ENCODE results near the gene IDH2.
"Not testable (repeated sequence)": the region's sequence is repeated elsewhere in the genome, so short reads cannot be mapped to it uniquely, and the experiment has no call there.

Gene IDH2

DNA sequence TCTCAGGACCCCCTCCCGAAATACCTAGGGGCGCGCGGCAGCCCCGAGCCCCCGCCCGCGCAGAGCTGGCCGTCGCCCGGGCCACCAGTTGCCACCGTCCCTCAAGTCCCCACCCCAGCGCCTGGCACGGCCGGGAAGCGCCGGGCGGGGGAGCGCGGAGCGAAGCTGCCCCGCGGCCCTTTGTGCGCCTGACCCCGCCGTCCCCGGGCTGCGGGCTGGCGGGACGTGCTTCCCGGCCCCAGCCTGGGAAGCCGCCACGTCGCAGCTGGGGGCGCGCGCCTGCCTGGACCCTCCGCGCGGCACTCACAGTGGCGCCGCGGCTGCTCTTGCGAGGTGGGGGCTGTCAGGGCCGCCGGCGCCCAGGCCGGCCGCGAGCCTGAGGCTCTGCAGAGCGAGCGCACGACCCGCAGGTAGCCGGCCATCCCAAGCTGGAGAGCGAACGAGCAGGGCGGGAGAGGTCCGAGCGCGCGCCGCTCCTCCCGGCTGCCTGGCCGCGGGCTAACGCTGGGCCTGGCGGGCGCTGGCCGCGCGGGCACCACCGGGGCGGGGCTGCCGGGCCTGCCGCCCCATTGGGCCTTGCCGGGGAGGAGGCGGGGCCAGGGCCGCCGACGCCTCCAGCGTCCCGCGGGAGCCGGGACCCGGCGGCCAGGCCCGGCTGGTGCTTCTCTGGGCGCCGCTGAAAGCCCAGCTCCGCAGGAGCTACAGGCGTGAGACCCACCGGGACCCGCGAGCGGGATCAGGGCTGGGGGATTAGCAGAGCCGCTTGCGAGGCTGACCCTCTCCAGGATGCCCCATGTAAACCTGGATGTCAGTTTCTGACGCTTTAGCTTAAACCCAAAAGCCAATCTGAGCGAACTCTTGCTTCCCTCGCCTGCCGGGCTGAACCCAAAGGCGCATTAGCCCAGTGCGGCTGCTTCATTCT, at the start of gene IDH2:
TSS of gene IDH2 (minus strand) at position 500 of the 922 bp plus-strand sequence. CDS start at position 422, 78 bp downstream.
- DNase-seq (ENCODE audit: extremely low read depth in 1 of 2, low read depth in 1 of 2): peak; percentile 44 to 55

DNA sequence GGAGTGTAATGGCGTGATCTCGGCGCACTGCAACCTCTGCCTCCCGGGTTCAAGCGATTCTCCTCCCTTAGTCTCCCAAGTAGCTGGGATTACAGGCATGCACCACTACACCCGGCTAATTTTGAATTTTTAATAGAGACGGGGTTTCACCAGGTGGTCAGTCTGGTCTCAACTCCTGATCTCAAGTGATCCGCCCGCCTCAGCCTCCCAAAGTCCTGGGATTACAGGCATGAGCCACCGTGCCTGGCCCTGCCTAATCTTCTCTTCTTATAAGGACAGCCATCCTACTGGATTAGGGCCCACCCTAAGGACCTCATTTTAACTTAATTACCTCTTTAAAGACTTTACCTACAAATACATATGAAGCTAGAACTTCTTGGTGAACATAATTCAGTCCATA, 48.3 kb upstream of the IDH2 start:
- not testable (repeated sequence) for DNase-seq (ENCODE audit: extremely low read depth in 1 of 2, low read depth in 1 of 2)

DNA sequence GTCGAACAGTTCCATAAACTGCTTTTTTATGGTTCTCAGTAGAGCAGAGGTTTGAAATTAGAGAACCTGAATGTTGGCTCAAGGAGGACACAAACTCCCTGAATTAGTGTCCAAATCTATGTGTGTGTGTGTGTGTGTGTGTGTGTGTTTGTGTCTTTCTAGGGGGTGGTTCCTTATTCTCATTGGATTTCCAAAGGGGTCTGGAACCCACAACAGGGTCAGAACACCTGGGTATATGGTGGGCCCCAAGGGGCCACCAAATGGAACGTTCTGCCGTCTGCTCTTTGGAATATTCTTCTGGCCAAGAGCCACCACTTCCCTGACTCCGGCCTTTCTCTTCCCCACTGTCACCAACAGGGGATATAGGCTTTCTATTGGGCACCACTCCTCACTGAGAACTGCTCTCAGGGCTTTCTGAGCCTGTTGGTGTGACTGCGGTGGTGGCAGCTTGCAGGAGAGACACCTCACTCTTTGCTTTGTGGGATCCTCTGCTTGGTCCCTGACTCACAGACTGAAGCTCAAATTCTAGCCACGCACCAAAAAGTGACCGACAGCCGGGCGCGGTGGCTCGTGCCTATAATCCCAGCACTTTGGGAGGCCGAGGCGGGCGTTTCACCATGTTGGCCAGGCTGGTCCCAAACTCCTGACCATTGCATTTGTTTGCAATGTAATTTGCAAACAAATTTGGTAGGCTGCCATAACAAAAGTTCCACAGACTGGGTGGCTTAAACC, 47.5 kb upstream of the IDH2 start:
- DNase-seq (ENCODE audit: extremely low read depth in 1 of 2, low read depth in 1 of 2): no peak

DNA sequence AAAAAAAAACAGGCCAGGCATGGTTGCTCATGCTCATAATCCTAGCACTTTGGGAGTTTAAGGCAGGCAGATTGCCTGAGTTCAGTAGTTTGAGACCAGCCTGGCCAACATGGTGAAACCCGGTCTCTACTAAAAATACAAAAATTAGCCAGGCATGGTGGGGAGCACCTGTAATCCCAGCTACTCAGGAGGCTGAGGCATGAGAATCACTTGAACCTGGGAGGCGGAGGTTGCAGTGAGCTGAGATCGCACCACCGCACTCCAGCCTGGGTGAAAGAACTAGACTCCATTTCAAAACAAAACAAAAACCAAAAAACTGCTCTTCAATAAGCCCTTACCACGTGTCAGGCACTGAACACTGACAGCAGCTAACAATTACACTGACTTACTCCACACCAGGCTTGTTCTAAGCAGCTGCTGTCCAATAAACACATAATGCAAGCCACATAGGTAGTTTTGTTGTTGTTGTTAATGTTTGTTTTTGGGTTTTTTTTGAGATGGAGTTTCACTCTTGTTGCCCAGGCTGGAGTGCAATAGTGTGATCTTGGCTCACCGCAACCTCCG, 44.0 kb upstream of the IDH2 start:
- not testable (repeated sequence) for DNase-seq (ENCODE audit: extremely low read depth in 1 of 2, low read depth in 1 of 2)

DNA sequence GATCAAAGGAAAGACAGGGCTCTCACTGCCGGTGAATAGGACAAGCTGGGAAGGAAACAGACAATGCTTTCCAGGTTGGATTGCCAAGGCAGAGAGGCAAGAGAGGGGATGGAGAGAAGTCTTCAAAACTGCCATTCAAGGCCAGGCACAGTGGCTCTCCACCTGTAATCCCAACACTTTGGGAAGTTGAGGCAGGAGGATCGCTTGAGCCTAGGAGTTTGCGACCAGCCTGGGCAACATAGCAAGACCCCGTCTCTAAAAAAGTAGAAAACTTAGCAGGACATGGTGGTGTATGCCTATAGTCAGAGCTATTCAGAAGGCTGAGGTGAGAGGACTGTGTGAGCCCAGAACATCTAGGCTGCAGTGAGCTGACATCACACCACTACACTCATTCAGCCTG, 43.5 kb upstream of the IDH2 start:
- DNase-seq (ENCODE audit: extremely low read depth in 1 of 2, low read depth in 1 of 2): no peak

DNA sequence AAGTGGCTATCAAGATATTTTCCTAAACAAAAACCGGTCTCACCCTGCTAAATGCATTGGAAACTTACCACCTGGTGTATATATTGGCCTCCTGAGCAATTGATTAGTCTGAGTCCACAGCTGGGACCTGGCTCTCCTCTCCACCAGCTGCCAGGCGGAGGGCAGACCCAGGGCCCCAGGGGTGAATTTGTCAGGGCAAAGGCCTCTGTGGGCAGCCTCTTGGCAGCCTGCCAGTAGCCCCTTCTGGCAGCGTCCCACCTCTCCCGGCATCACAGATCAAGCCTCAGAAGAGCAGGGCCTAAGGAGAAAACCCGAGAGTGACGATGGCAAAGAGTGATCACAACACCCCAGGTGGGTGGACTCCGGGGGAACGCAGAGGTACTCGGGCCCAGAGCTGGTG, 43.0 kb upstream of the IDH2 start:
- DNase-seq (ENCODE audit: extremely low read depth in 1 of 2, low read depth in 1 of 2): no peak

DNA sequence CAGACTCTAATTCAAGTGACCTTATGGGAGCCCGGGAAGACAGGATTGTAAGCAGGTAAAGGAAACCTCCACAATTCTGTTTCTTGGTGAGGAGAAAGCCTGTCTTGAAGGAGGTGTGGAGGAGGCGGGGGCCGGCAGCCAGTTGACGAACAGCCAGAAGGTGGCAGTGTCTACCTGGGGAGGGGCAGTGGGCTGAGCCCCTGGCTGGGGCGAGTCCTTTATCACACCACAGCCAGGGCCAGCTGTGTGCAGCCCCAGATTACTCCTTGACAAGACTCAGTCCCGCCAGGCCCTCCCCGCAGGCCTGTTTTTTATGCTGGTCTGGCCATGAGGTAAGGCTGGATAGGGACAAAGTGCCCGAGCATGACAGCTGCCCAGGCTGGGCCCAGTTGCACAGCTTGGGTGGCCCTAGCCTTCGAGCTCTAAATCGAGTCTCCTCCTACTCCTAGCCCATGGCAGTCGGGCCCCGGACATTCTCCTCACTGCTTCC, 40.9 kb upstream of the IDH2 start:
- DNase-seq (ENCODE audit: extremely low read depth in 1 of 2, low read depth in 1 of 2): peak in 1 of 2 donors; percentile 50

DNA sequence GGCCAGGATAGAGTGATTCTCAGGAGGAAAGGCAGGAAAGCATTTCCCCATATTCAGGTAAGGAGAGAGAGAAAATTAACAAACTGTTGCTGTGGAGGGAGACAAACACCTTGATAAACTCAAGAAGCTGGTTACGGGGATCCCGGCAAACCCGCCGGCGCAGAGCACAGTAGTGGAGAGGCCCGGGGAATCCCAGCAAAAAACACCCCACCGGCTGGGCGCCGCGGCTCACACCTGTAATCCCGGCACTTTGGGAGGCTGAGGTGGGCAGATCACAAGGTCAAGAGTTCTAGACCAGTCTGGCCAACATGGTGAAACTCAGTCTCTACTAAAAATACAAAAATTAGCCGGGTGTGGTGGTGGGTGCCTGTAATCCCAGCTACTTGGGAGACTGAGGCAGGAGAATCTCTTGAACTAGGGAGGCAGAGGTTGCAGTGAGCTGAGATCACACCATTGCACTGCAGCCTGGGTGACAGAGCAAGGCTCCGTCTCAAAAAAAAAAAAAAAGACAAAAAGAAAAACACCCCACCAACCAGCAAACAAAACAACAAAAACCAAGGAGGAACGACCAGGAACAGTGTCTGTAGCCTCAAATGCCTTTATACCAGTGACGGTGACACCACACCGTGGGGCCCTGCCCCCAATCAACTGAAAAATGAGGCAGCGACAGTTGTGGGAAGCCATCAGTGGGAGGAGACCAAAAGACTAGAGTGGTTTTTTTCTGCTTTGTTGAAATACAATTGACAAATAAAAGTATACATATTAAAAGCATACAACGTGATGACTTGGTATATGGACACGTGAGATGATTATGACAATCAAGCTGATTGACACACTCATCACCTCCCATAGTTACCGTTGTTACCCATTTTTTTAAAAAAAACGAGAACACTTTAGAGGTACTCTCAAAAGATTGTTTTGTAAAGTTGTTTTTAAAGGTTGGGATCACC, 40.2 kb upstream of the IDH2 start:
- peak in 1 of 2 donors; percentile 29 for DNase-seq (ENCODE audit: extremely low read depth in 1 of 2, low read depth in 1 of 2)

DNA sequence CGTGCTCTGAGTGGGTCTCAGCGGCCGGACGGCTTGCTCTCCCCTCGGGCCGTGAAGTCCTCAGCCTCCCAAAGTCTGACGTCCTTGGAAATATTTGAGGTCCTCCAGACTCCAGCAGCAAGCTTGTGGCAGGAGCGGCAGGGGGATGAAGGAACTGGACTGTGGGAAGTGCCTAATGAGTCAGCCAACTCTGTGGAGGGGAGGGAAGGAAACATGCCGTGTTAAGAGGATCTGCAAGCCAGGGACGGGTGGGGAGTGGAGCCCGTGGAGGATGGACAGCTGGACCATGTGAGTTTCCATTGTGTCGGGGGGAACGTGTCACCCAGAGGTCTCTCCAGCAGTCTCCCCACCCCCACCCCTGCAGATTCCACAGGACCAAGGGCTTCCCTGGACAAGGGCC, 39.4 kb upstream of the IDH2 start:
- no peak for DNase-seq (ENCODE audit: extremely low read depth in 1 of 2, low read depth in 1 of 2)

DNA sequence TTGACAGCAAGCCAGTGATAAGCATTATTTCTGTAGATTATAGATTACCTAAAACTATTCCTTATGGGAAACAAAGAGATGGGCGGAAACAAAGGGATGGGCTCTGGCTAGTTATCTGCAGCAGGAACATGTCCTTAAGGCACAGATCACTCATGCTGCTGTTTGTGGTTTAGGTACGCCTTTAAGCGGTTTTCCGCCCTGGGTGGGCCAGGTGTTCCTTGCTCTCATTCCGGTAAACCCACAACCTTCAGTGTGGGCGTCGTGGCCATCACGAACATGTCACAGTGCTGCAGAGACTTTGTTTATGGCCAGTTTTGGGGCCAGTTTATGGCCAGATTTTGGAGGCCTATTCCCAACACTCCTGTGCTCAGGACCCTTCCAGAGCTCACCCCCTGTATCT, 37.3 kb upstream of the IDH2 start:
- peak; percentile 19 to 47 for DNase-seq (ENCODE audit: extremely low read depth in 1 of 2, low read depth in 1 of 2)

DNA sequence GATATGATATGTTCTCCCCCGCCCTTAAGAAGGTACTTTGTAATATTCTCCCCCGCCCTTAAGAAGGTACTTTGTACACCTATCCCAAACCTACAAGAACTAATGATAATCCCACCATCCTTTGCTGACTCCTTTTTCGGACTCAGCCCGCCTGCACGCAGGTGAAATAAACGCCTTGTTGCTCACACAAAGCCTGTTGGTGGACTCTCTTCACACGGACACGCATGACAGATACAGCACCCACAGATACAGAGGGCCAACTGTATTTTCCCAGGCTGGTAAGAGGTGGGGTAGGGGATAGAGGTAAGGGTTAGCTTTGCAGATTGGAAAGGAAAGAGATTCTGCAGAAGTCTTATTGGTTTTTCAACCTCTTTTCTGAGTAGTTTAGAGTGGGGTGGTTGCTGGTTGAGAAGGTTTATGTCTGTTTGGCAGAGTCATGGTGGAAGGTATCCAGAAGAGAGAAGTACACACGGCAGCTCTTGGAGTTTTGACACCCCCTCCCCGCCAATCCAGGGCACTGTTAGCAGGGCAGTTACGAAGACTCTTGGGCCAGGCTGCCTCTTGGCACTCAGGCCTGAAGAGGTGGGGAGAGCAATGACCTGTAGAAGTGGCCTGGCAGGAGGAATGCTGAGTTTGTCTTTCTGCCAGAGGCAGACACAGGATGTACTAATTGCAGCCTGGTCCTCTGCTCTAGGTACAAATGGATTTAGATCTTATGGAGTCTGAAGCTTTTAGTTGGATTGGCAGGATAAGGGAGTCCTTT, 36.0 kb upstream of the IDH2 start:
- DNase-seq (ENCODE audit: extremely low read depth in 1 of 2, low read depth in 1 of 2): no peak

DNA sequence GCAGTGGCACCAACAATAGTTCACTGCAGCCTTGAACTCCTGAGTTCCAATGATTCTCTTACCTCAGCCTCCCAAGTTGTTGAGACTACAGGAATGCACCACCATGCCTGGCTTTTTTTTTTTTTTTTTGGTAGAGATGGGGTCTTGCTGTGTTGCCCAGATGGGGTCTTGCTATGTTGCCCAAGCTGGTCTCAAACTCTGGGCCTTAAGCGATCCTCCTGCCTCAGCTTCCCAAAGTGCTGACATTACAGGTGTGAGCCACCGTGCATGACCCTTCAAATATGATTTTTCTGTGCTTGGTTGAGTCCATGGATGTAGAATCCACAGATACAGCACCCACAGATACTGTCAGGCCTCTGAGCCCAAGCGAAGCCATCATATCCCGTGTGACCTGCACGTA, 30.2 kb upstream of the IDH2 start:
- DNase-seq (ENCODE audit: extremely low read depth in 1 of 2, low read depth in 1 of 2): no peak

DNA sequence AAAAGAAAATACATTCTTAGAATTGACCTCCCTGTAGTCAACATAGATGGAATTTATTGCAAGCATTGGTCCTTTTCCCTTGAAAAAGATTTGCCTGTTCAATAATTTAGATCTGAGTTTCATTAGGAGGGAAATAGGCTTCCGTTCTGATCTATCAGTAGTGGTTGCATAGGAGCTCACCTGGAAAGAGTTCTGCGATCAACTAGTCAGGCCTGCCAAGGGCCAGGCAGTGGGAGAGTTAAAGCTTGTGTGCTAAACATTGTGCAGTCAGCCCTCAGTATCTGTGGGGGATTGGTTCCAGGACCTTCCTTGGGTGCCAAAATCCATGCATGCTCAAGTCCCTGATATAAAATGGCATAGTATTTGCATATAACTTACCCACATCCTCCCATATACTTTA, 29.6 kb upstream of the IDH2 start:
- no peak for DNase-seq (ENCODE audit: extremely low read depth in 1 of 2, low read depth in 1 of 2)

DNA sequence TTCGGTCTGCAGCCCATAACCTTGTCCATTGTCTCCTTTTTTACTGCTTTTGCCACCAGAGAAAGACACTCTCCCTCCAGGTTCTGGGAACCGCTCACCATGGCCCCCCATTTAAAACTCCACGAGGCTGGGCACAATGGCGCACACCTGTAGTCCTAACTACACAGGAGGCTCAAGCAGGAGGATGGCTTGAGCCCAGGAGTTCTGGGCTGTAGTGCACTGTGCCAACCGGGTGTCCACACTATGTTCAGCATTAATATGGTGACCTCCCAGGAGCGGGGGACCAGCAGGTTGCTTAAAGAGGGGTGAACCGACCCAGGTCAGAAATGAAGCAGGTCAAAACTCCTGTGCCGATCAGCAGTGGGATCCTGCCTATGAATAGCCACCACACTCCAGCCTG, 28.0 kb upstream of the IDH2 start:
- no peak for DNase-seq (ENCODE audit: extremely low read depth in 1 of 2, low read depth in 1 of 2)

DNA sequence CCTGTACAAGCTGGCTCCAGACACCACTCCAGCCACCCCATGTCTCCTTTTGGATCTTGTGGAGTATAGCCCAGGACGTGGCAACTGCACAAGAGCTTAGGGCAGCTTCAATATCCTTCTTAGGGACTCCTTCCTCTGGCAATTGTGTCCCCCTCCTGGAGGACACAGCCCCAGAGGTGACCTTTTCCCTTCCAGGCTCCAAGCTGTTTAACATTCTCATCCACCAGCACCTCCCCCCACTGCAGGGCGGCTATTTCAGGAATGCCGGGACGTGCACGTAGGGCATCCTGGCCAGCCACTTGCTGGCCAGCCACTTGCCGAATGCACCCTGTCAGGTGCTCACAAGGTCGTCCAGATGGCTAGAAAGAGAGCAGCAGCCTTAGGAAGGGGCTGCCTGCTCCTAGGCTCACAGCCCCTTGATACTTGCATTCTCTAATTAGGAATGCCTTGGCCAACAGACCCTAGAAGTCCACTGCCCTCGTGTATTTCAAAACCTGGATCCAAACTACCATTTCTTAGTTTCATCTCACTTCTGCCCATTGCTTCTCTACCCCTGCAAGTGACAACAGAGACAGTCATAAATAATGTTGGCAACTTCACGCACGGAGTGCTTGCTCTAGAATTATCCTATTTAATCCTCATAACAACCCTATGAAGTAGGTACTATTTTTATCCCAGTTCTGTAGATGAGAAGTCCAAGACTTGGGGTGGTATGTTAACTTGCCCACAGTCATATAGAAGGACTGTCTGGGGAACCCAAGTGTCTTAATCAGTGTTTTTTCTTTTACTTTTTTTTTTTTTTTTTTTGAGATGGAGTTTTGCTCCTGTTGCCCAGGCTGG, 24.5 kb upstream of the IDH2 start:
- DNase-seq (ENCODE audit: extremely low read depth in 1 of 2, low read depth in 1 of 2): no peak

DNA sequence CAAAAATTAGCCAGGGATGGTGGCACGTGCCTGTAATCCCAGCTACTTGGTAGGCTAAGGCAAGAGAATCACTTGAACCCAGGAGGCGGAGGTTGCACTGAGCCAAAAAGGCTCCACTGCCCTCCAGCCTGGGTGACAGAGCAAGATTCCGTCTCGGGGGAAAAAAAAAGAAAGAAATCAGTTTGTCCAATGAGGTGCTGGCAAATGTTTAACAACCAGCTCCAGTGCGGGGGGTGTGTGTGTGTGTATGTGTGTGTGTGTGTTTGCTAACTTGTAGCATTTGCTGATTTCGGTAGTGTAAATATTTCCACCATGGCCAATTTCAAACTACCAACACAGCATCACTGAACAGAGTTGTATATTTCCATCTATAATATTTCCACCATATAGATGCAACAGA, 23.8 kb upstream of the IDH2 start:
- DNase-seq (ENCODE audit: extremely low read depth in 1 of 2, low read depth in 1 of 2): no peak

DNA sequence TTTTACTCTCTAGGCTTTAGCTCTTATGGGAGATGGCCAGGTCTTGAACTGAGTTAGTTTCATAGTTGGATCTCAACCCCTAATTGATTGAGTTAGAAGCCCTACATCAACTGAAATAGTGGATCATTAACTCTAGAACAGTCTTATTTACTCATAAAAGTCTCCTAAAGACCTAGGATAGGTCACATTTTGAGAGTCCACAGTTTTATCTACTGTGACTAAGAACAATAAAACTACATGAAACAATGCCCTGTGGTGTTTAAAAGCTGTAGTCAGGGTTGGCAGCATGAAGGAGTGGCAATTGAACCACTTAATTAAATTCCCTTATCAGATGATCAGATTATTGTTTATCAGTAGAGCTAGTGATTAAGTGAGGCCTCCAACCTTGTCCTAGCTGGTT, 22.2 kb upstream of the IDH2 start:
- DNase-seq (ENCODE audit: extremely low read depth in 1 of 2, low read depth in 1 of 2): no peak

DNA sequence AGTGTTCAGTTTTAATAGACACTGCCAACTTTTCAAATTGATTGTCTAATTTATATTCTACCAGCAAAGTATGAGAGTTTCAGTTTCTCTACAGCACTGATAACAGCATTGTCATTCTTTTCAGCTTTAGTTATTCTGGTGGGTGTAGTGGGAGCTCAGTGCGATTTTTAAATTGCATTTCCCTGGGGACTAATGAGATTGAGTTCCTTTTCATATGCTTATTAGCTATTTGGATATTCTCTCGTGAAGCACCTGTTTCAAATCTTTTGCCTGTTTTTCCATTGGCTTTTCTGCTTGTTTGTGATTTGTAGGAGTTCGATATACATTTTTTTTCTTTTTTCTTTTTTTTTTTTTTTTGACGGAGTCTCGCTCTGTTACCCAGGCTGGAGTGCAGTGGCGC, 18.8 kb upstream of the IDH2 start:
- no peak for DNase-seq (ENCODE audit: extremely low read depth in 1 of 2, low read depth in 1 of 2)

DNA sequence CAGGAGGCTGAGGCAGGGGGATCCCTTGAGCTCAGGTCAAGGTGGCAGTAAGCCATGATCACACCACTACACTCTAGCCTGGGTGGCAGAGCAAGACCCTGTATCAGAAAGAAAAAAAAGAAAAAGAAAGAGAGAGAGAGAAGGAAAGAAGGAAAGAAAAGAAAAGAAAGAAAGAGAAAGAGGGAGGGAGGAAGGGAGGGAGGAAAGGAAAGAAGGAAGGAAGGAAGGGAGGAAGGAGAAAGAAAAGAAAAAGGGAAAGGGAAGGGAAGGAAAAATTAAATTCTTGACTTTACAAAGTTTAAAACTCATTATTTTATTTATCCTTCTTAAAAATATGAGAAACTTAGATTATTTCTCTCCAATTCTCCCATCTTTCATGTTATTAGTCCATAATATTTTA, 17.1 kb upstream of the IDH2 start:
- DNase-seq (ENCODE audit: extremely low read depth in 1 of 2, low read depth in 1 of 2): no peak
